Keratinocyte (primary cell): ENCODE results near the gene CHRNA1. TPM values are rescaled to one million over a fixed set of nuclear protein-coding genes. Genes with fewer than 3 reads are reported as not detected.

ENCODE experiments used
- DNase-seq: peaks from one replicate; pipeline ENCODE4 v3.0.0-alpha.2; 2011; ENCODE audit warnings: low read depth, missing footprints, low spot score
- FAIRE-seq: peaks from 2 replicates; lab custom pipeline; 2011; peaks lifted over from hg19 to GRCh38; lab: Jason Lieb, UNC
- H2AFZ ChIP-seq: 2 replicates; pipeline ENCODE4 v1.6.0; 2012; ENCODE audit warnings: low read length, control low read depth, inconsistent platforms; ENCODE audit not compliant: control insufficient read depth
- H3K27ac ChIP-seq: 2 replicates; pipeline ENCODE4 v1.5.1; 2011; ENCODE audit warnings: low read length; ENCODE audit not compliant: control insufficient read depth, insufficient read depth
- H3K27me3 ChIP-seq: 3 replicates; pipeline ENCODE4 v1.6.0; 2011; ENCODE audit warnings: low read length; ENCODE audit not compliant: control insufficient read depth, insufficient read depth; ENCODE audit errors: extremely low read depth
- H3K36me3 ChIP-seq, 2 experiments: 2 replicates in 1 of 2; 3 replicates in 1 of 2; pipeline ENCODE4 v1.5.1; 2011; ENCODE audit warnings: low read length in 2 of 2, mild to moderate bottlenecking in 1 of 2; ENCODE audit not compliant: control insufficient read depth in 2 of 2, insufficient read depth in 2 of 2; ENCODE audit errors: extremely low read depth in 1 of 2
- H3K4me1 ChIP-seq: 3 replicates; pipeline ENCODE4 v1.5.1; 2011; ENCODE audit warnings: low read length; ENCODE audit not compliant: control insufficient read depth, insufficient read depth; ENCODE audit errors: extremely low read depth
- H3K4me2 ChIP-seq: 3 replicates; pipeline ENCODE4 v1.6.0; 2011; ENCODE audit warnings: low read depth, low read length; ENCODE audit not compliant: control insufficient read depth, insufficient read depth; ENCODE audit errors: extremely low read depth
- H3K4me3 ChIP-seq, 3 experiments: fragments of 200-600 bp in 1 of 3; sonication (generic) in 1 of 3; 2 replicates in 2 of 3; 3 replicates in 1 of 3; pipeline ENCODE4 v1.5.1; 2011 to 2016; ENCODE audit warnings: low read length in 3 of 3, mild to moderate bottlenecking in 3 of 3, control low read depth in 2 of 3, inconsistent platforms in 1 of 3, low read depth in 1 of 3, mixed read lengths in 1 of 3, mixed run types in 1 of 3, moderate library complexity in 1 of 3; ENCODE audit not compliant: control insufficient read depth in 2 of 3, insufficient read depth in 2 of 3; ENCODE audit errors: extremely low read depth in 1 of 3
- H3K79me2 ChIP-seq: 2 replicates; pipeline ENCODE4 v1.6.0; 2012; ENCODE audit warnings: low read length; ENCODE audit not compliant: control insufficient read depth, insufficient read depth
- H3K9ac ChIP-seq: 3 replicates; pipeline ENCODE4 v1.6.0; 2011; ENCODE audit warnings: low read length; ENCODE audit not compliant: control insufficient read depth, insufficient read depth; ENCODE audit errors: extremely low read depth
- H3K9me1 ChIP-seq: 3 replicates; pipeline ENCODE4 v1.6.0; 2011; ENCODE audit warnings: low read length; ENCODE audit not compliant: control insufficient read depth, insufficient read depth; ENCODE audit errors: extremely low read depth
- H3K9me3 ChIP-seq: 2 replicates; pipeline ENCODE4 v1.5.1; 2012; ENCODE audit warnings: low read depth, low read length; ENCODE audit not compliant: control insufficient read depth
- H4K20me1 ChIP-seq: 3 replicates; pipeline ENCODE4 v1.6.0; 2011; ENCODE audit warnings: low read length; ENCODE audit not compliant: control insufficient read depth, insufficient read depth; ENCODE audit errors: extremely low read depth
- CTCF ChIP-seq, 3 experiments: IDR thresholded peaks in 1 of 3; conservative IDR thresholded peaks in 1 of 3; optimal IDR thresholded peaks in 1 of 3; 2 replicates in 2 of 3; 3 replicates in 1 of 3; pipeline versions ENCODE3 to v1.5.1; 2011; ENCODE audit warnings: low read length in 3 of 3, mild to moderate bottlenecking in 3 of 3, moderate library complexity in 2 of 3, control low read depth in 1 of 3, inconsistent platforms in 1 of 3; ENCODE audit not compliant: insufficient read depth in 2 of 3; ENCODE audit errors: extremely low read depth in 1 of 3
- EZH2 ChIP-seq: IDR thresholded peaks from one replicate; pipeline ENCODE4 v1.6.1; 2012; ENCODE audit warnings: inconsistent platforms, mild to moderate bottlenecking, low read length, moderate library complexity
- dilution Hi-C: fragments of 300-500 bp; cut with MboI; formaldehyde crosslinking; loops from one replicate; pipeline ENCODE4 v1.7.0; 2020; ENCODE audit warnings: low sequenced_read_pairs; ENCODE audit not compliant: extremely low pct_ligation_motif_present
- polyA plus RNA-seq, 5 experiments: library from polyadenylated mRNA; depleted of rRNA in 3 of 5; stranded (reverse) in 3 of 5; stranded (forward) in 1 of 5; unstranded in 1 of 5; fragments of >200 nt; gene quantifications; 1 replicate in 1 of 5; 2 replicates in 3 of 5; 3 replicates in 1 of 5; pipeline versions ENCODE4 v1.2.1 to v1.2.3, GENCODE V29; 2011 to 2012; ENCODE audit warnings: missing spikeins in 2 of 5, low read depth in 1 of 5, low replicate concordance in 1 of 5

CHRNA1 gene
- polyA plus RNA-seq, 1 donor (not counting 4 experiments of a cell fraction or from before 2014, with no cell fraction given): not detected

GRCh38 chr2:174744111-174744510 is 20.2 kb downstream of the CHRNA1 start:
- no peak overlapping the region for H2AFZ ChIP-seq
- no peaks in the 10 kb centered on the region for H3K27me3 ChIP-seq
- no peak overlapping the region for H3K27ac ChIP-seq
- no peak overlapping the region for H3K4me3 ChIP-seq
- dilution Hi-C loops: no loop called here
- no peaks in the 10 kb centered on the region for H3K9me1 ChIP-seq
- no peaks in the 10 kb centered on the region for H4K20me1 ChIP-seq
- TF ChIP-seq CTCF (optimal IDR thresholded peaks at IDR 0.05 in 1 of 3, IDR thresholded peaks at IDR 0.05 in 1 of 3, conservative IDR thresholded peaks at IDR 0.05 in 1 of 3; ENCODE audit: extremely low read depth in 1 of 3, insufficient read depth in 2 of 3, low read length in 3 of 3) (no peak), EZH2 (no peak)
- no peak for FAIRE-seq
- H3K79me2 ChIP-seq: no peaks in the 10 kb centered on the region
- H3K9ac ChIP-seq: no peak overlapping the region
- H3K4me2 ChIP-seq: no peak overlapping the region
- no peaks in the 10 kb centered on the region for H3K36me3 ChIP-seq
- H3K9me3 ChIP-seq: no peaks in the 10 kb centered on the region
- H3K4me1 ChIP-seq: peaks cover 2% of the 10 kb centered on the region
- no peak for DNase-seq

- Histone ChIP-seq H3K4me2 (no peak overlapping the region), H3K4me3 (no peak overlapping the region), H3K27ac (no peak overlapping the region), H3K9ac (no peak overlapping the region), H3K36me3 (no peaks in the 10 kb centered on the region), H3K27me3 (peaks cover 11% of the 10 kb centered on the region), H2AFZ (no peak overlapping the region), H3K9me3 (no peaks in the 10 kb centered on the region), H3K9me1 (no peaks in the 10 kb centered on the region), H4K20me1 (no peaks in the 10 kb centered on the region), H3K79me2 (no peaks in the 10 kb centered on the region), H3K4me1 (no peaks in the 10 kb centered on the region)
- FAIRE-seq (no peak), DNase-seq (no peak)
- dilution Hi-C loops: no loop called here
- TF ChIP-seq EZH2 (no peak), CTCF (optimal IDR thresholded peaks at IDR 0.05 in 1 of 3, IDR thresholded peaks at IDR 0.05 in 1 of 3, conservative IDR thresholded peaks at IDR 0.05 in 1 of 3; ENCODE audit: extremely low read depth in 1 of 3, insufficient read depth in 2 of 3, low read length in 3 of 3) (no peak)
Observed at GRCh38 chr2:174740721-174741120, 23.6 kb downstream of the CHRNA1 start.
